Breast epithelium (tissue), 4 donors: ENCODE data around the gene FAM47B. TPM values are rescaled to one million over a fixed set of nuclear protein-coding genes. Genes with fewer than 3 reads are reported as not detected.

ENCODE experiments used
- DNase-seq, 2 donors: peaks; one replicate each; pipeline ENCODE4 v3.0.0-alpha.2; 2019; ENCODE audit warnings: low spot score in 2 of 2
- H3K27ac ChIP-seq, 2 donors: fragments of 200-600 bp; sonication (generic) in 1 of 2; one replicate each; pipeline ENCODE4 v1.5.1; 2016 to 2019; ENCODE audit warnings: mild to moderate bottlenecking in 1 of 2
- H3K27me3 ChIP-seq, 2 donors: fragments of 200-600 bp; sonication (generic) in 1 of 2; one replicate each; pipeline versions ENCODE4 v1.5.1 to v1.6.0; 2017 to 2019; ENCODE audit warnings: control low read depth in 1 of 2, mild to moderate bottlenecking in 1 of 2
- H3K36me3 ChIP-seq: fragments of 200-600 bp; one replicate; pipeline ENCODE4 v1.5.1; 2019
- H3K4me1 ChIP-seq, 2 donors: fragments of 200-600 bp; sonication (generic); one replicate each; pipeline ENCODE4 v1.5.1; 2016 to 2019; ENCODE audit warnings: control low read depth in 1 of 2
- H3K4me3 ChIP-seq, 3 donors: fragments of 200-600 bp; sonication (generic); 1 replicate in 2 of 3; 2 replicates in 1 of 3; pipeline ENCODE4 v1.5.1; 2016 to 2019; ENCODE audit warnings: mild to moderate bottlenecking in 3 of 3, moderate library complexity in 2 of 3
- H3K9me3 ChIP-seq, 2 donors: fragments of 200-600 bp; sonication (generic) in 1 of 2; one replicate each; pipeline ENCODE4 v1.5.1; 2016 to 2019; ENCODE audit warnings: control low read depth in 1 of 2
- POLR2A ChIP-seq: fragments of 450-650 bp; IDR thresholded peaks from one replicate; pipeline ENCODE4 v1.6.1; 2016; ENCODE audit warnings: antibody characterized with exemption, mild to moderate bottlenecking, moderate library complexity
- POLR2AphosphoS5 ChIP-seq, 3 donors: sonication (generic); formaldehyde crosslinking; IDR thresholded peaks; one replicate each; pipeline ENCODE4 v1.6.1; 2017; ENCODE audit warnings: antibody characterized with exemption in 3 of 3
- intact Hi-C: fragments of 100-400 bp; cut with DNase I; formaldehyde crosslinking; loops from one replicate; pipeline ENCODE4 v1.15.1; 2023; ENCODE audit warnings: low total_unique reads
- total RNA-seq, 3 donors: library from RNA; depleted of rRNA; stranded (reverse); fragments of >200 nt; gene quantifications; one replicate each; pipeline ENCODE4 v1.1.0, GENCODE V29; 2016
- TF ChIP-seq, protein P1 (sequence below), 3 donors: fragments of 450-650 bp; IDR thresholded peaks; one replicate each; pipeline ENCODE4 v1.5.1; 2016 to 2017; ENCODE audit warnings: antibody characterized with exemption in 3 of 3, mild to moderate bottlenecking in 3 of 3, moderate library complexity in 3 of 3

The FAM47B gene
- total RNA-seq, 3 donors from 2014 or later, result not detected

GRCh38 chrX:34909151-34909550 is 33.4 kb upstream of the FAM47B start:
- TF ChIP-seq POLR2A (no peak), POLR2AphosphoS5 (IDR thresholded peaks at IDR 0.05) (no peak)
- TF ChIP-seq, protein P1, sequence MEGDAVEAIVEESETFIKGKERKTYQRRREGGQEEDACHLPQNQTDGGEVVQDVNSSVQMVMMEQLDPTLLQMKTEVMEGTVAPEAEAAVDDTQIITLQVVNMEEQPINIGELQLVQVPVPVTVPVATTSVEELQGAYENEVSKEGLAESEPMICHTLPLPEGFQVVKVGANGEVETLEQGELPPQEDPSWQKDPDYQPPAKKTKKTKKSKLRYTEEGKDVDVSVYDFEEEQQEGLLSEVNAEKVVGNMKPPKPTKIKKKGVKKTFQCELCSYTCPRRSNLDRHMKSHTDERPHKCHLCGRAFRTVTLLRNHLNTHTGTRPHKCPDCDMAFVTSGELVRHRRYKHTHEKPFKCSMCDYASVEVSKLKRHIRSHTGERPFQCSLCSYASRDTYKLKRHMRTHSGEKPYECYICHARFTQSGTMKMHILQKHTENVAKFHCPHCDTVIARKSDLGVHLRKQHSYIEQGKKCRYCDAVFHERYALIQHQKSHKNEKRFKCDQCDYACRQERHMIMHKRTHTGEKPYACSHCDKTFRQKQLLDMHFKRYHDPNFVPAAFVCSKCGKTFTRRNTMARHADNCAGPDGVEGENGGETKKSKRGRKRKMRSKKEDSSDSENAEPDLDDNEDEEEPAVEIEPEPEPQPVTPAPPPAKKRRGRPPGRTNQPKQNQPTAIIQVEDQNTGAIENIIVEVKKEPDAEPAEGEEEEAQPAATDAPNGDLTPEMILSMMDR (IDR thresholded peaks at IDR 0.05), result no peak
- H3K27ac ChIP-seq, result no peak overlapping the region
- DNase-seq, result no peak
- H3K9me3 ChIP-seq, result no peaks in the 10 kb centered on the region
- intact Hi-C loops, result no loop called here
- H3K4me1 ChIP-seq, result no peaks in the 10 kb centered on the region
- H3K4me3 ChIP-seq, result no peak overlapping the region
- H3K27me3 ChIP-seq, result peaks cover 0 to 11% of the 10 kb centered on the region in 2 donors
- no peaks in the 10 kb centered on the region for H3K36me3 ChIP-seq

- H3K4me1 ChIP-seq, result no peaks in the 10 kb centered on the region
- intact Hi-C loops, result no loop called here
- H3K9me3 ChIP-seq, result no peaks in the 10 kb centered on the region
- H3K4me3 ChIP-seq, result no peak overlapping the region
- TF ChIP-seq, protein P1 (IDR thresholded peaks at IDR 0.05), result no peak
- TF ChIP-seq POLR2AphosphoS5 (IDR thresholded peaks at IDR 0.05) (no peak), POLR2A (no peak)
- DNase-seq, result no peak
- no peak overlapping the region for H3K27ac ChIP-seq
- no peaks in the 10 kb centered on the region for H3K36me3 ChIP-seq
- H3K27me3 ChIP-seq, result peaks cover 0 to 6% of the 10 kb centered on the region in 2 donors
These were observed 27.0 kb upstream of the FAM47B start for GRCh38 chrX:34915463-34916225.

DNA sequence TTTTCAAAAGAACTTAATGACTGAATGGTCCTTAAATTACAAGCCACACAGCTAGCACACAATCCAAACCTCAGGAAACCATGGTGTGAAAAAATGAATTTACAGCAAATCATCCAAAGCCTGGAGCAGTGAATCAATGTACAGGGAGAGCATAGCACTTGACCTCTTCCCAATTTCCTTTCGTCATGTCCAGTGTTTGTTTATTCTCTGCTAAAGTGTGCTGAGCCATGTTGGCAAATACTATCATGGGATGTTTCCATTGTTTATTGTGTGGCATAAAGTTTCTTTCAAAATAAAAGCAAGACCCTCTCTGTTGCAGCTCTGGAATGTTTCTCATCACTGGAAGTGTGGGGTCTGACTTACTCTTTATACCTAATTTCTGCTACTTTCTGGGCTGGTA is 25.4 kb upstream of the FAM47B start:
- H3K36me3 ChIP-seq, result no peaks in the 10 kb centered on the region
- H3K27me3 ChIP-seq, result peaks cover 0 to 6% of the 10 kb centered on the region in 2 donors
- intact Hi-C loops, result no loop called here
- TF ChIP-seq POLR2AphosphoS5 (IDR thresholded peaks at IDR 0.05) (no peak), POLR2A (no peak)
- TF ChIP-seq, protein P1 (IDR thresholded peaks at IDR 0.05), result no peak
- no peak overlapping the region for H3K27ac ChIP-seq
- no peaks in the 10 kb centered on the region for H3K9me3 ChIP-seq
- no peaks in the 10 kb centered on the region for H3K4me1 ChIP-seq
- DNase-seq, result no peak
- H3K4me3 ChIP-seq, result no peak overlapping the region

GRCh38 chrX:34918091-34918736 is 24.4 kb upstream of the FAM47B start:
- no peaks in the 10 kb centered on the region for H3K9me3 ChIP-seq
- intact Hi-C loops, result no loop called here
- TF ChIP-seq, protein P1 (IDR thresholded peaks at IDR 0.05), result no peak
- TF ChIP-seq POLR2AphosphoS5 (IDR thresholded peaks at IDR 0.05), result no peak
- TF ChIP-seq POLR2A, result no peak
- H3K27ac ChIP-seq, result no peak overlapping the region
- H3K4me1 ChIP-seq, result no peaks in the 10 kb centered on the region
- no peak for DNase-seq
- H3K36me3 ChIP-seq, result no peaks in the 10 kb centered on the region
- no peaks in the 10 kb centered on the region for H3K27me3 ChIP-seq
- no peak overlapping the region for H3K4me3 ChIP-seq

GRCh38 chrX:34918856-34919255 is 23.7 kb upstream of the FAM47B start:
- intact Hi-C loops, result no loop called here
- TF ChIP-seq, protein P1 (IDR thresholded peaks at IDR 0.05), result no peak
- TF ChIP-seq POLR2AphosphoS5 (IDR thresholded peaks at IDR 0.05) (no peak), POLR2A (no peak)
- H3K4me1 ChIP-seq, result no peaks in the 10 kb centered on the region

More at GRCh38 chrX:34918856-34919255, 23.7 kb upstream of the FAM47B start:
- Histone ChIP-seq H3K4me3 (no peak overlapping the region), H3K27ac (no peak overlapping the region), H3K9me3 (no peaks in the 10 kb centered on the region), H3K27me3 (no peaks in the 10 kb centered on the region), H3K36me3 (no peaks in the 10 kb centered on the region)
- DNase-seq, result no peak
